ENCODE measurements around the gene RABAC1.

- TF ChIP-seq CTCF (IDR thresholded peaks at IDR 0.05) (no peak), POLR2A (IDR thresholded peaks at IDR 0.05) (no peak), POLR2AphosphoS5 (IDR thresholded peaks at IDR 0.05) (no peak)
These were observed 40.7 kb upstream of the RABAC1 start for GRCh38 chr19:41999878-42000208.

All from transverse colon (tissue), 4 donors.